ENCODE measurements around the gene MYOF. TPM values are rescaled to one million over a fixed set of nuclear protein-coding genes. Genes with fewer than 3 reads are reported as not detected.

The MYOF gene
- total and polyA plus RNA-seq, 9 of the 15 experiments (the other 6 are each of a cell fraction or from before 2014, with no cell fraction given), result 0.06 to 0.27 TPM; not detected in 7

- no peak for TF ChIP-seq ZNF280A (IDR thresholded peaks at IDR 0.05; ENCODE audit: low read depth, partially characterized antibody)
- no peak for TF ChIP-seq MEF2A (IDR thresholded peaks at IDR 0.05; ENCODE audit: control insufficient read depth, low read depth, low read length)
- no peak for TF ChIP-seq KDM4B (IDR thresholded peaks at IDR 0.05; ENCODE audit: borderline replicate concordance in 2 of 2, low read depth in 1 of 2)
- TF ChIP-seq CHAMP1 (IDR thresholded peaks at IDR 0.05), result no peak
- TF ChIP-seq TEAD4 (IDR thresholded peaks at IDR 0.05; ENCODE audit: low read length), result peak; percentile 47
- no peak for TF ChIP-seq TEAD4 (CRISPR knock-in tag; IDR thresholded peaks at IDR 0.05; ENCODE audit: borderline replicate concordance)
- TF ChIP-seq NCOA1 (IDR thresholded peaks at IDR 0.05; ENCODE audit: low read depth), result no peak
- no peak for TF ChIP-seq TFAP4 (CRISPR knock-in tag; IDR thresholded peaks at IDR 0.05; ENCODE audit: borderline replicate concordance)
- TF ChIP-seq ZBTB26 (CRISPR knock-in tag; IDR thresholded peaks at IDR 0.05), result no peak
- no peak for TF ChIP-seq HDAC8 (tag; IDR thresholded peaks at IDR 0.05)
- TF ChIP-seq MTA1 (IDR thresholded peaks at IDR 0.05; ENCODE audit: borderline replicate concordance), result no peak
- no peak for TF ChIP-seq ZNF639 (CRISPR knock-in tag; conservative IDR thresholded peaks at IDR 0.05 in 1 of 2, IDR thresholded peaks at IDR 0.05 in 1 of 2)
- TF ChIP-seq RBFOX2 (IDR thresholded peaks at IDR 0.05; ENCODE audit: low read depth, low read length), result no peak
- no peak for TF ChIP-seq ZNF444 (CRISPR knock-in tag; IDR thresholded peaks at IDR 0.05)
- TF ChIP-seq SMARCC2 (IDR thresholded peaks at IDR 0.05; ENCODE audit: low read depth), result no peak
- no peak for TF ChIP-seq KDM5B (IDR thresholded peaks at IDR 0.05; ENCODE audit: insufficient replicate concordance, low read depth, low read length)
- no peak for TF ChIP-seq ZNF282 (CRISPR knock-in tag; IDR thresholded peaks at IDR 0.05)
- no peak for TF ChIP-seq ARID3B (CRISPR knock-in tag; IDR thresholded peaks at IDR 0.05; ENCODE audit: borderline replicate concordance)
- no peak for TF ChIP-seq GTF2A2 (tag; IDR thresholded peaks at IDR 0.05)
Measured at GRCh38 chr10:93498166-93498565, 16.0 kb upstream of the MYOF start (continued).

All from K562 (cell line).